HepG2 (cell line): Measurements from ENCODE around the gene CFI. TPM values are rescaled to one million over a fixed set of nuclear protein-coding genes. Genes with fewer than 3 reads are reported as not detected.

Experiments
- ASH2L ChIP-seq: fragments of 300-600, 200-600 bp; sonication (generic); IDR thresholded peaks from 2 replicates; pipeline ENCODE4 v1.7.0; 2017; ENCODE audit warnings: low read depth, mild to moderate bottlenecking, moderate library complexity, mixed read lengths, low read length; ENCODE audit not compliant: insufficient read length
- CBX1 ChIP-seq: IDR thresholded peaks from one replicate; pipeline ENCODE4 v1.6.1; 2016; ENCODE audit warnings: antibody characterized with exemption, low read depth
- CENPT ChIP-seq: sonication (generic); formaldehyde crosslinking; IDR thresholded peaks from 2 replicates; pipeline ENCODE4 v1.8.0; 2022; ENCODE audit warnings: low read depth, mild to moderate bottlenecking, moderate library complexity, missing genetic modification reagents
- E2F2 ChIP-seq: sonication (generic); formaldehyde crosslinking; IDR thresholded peaks from 2 replicates; pipeline ENCODE4 v1.4.0; 2020; ENCODE audit warnings: missing genetic modification reagents, borderline replicate concordance
- FOXK2 ChIP-seq: fragments of 450-650 bp; IDR thresholded peaks from 2 replicates; pipeline ENCODE4 v1.6.1; 2016
- GZF1 ChIP-seq: sonication (generic); formaldehyde crosslinking; IDR thresholded peaks from 2 replicates; pipeline ENCODE4 v1.5.1; 2020; ENCODE audit warnings: mild to moderate bottlenecking, missing genetic modification reagents
- HDAC1 ChIP-seq: sonication (generic); formaldehyde crosslinking; IDR thresholded peaks from 2 replicates; pipeline ENCODE4 v1.5.1; 2020; ENCODE audit warnings: mild to moderate bottlenecking, missing genetic modification reagents
- ISX ChIP-seq: sonication (generic); formaldehyde crosslinking; conservative IDR thresholded peaks from 2 replicates; pipeline ENCODE4 v1.5.0; 2020; ENCODE audit warnings: missing genetic modification reagents
- KLF13 ChIP-seq: sonication (generic); formaldehyde crosslinking; IDR thresholded peaks from 2 replicates; pipeline ENCODE4 v1.4.0; 2020; ENCODE audit warnings: mild to moderate bottlenecking, missing genetic modification reagents
- RARA ChIP-seq: IDR thresholded peaks from 2 replicates; pipeline ENCODE4 v1.6.1; 2016; ENCODE audit warnings: missing genetic modification reagents, missing compliant biosample characterization
- SNAI1 ChIP-seq: sonication (generic); formaldehyde crosslinking; IDR thresholded peaks from 2 replicates; pipeline ENCODE4 v1.5.0; 2020; ENCODE audit warnings: mild to moderate bottlenecking, missing genetic modification reagents, borderline replicate concordance
- SPEN ChIP-seq: sonication (generic); formaldehyde crosslinking; IDR thresholded peaks from 2 replicates; pipeline ENCODE4 v1.5.1; 2020; ENCODE audit warnings: low read depth, mild to moderate bottlenecking, missing genetic modification reagents
- ZBTB2 ChIP-seq: sonication (generic); formaldehyde crosslinking; IDR thresholded peaks from 2 replicates; pipeline ENCODE4 v1.8.0; 2022; ENCODE audit warnings: low read depth, missing genetic modification reagents
- ZFP1 ChIP-seq: IDR thresholded peaks from 2 replicates; pipeline ENCODE4 v1.6.1; 2016
- ZFY ChIP-seq: sonication (generic); formaldehyde crosslinking; IDR thresholded peaks from 2 replicates; pipeline ENCODE4 v1.4.0; 2020; ENCODE audit warnings: missing genetic modification reagents
- ZIK1 ChIP-seq: sonication (generic); formaldehyde crosslinking; IDR thresholded peaks from 2 replicates; pipeline ENCODE4 v1.5.0; 2020; ENCODE audit warnings: mild to moderate bottlenecking, low read depth, missing genetic modification reagents, borderline replicate concordance
- ZNF615 ChIP-seq: sonication (generic); formaldehyde crosslinking; IDR thresholded peaks from 2 replicates; pipeline ENCODE4 v1.5.0; 2020; ENCODE audit warnings: mild to moderate bottlenecking, missing genetic modification reagents, borderline replicate concordance
- ZNF678 ChIP-seq: sonication (generic); formaldehyde crosslinking; IDR thresholded peaks from 2 replicates; pipeline ENCODE4 v1.4.0; 2020; ENCODE audit warnings: mild to moderate bottlenecking, missing genetic modification reagents
- ZNF800 ChIP-seq: sonication (generic); formaldehyde crosslinking; IDR thresholded peaks from 2 replicates; pipeline ENCODE4 v1.4.0; 2020; ENCODE audit warnings: missing genetic modification reagents
- ZNF878 ChIP-seq: sonication (generic); formaldehyde crosslinking; IDR thresholded peaks from 2 replicates; pipeline ENCODE4 v1.8.1; 2023; ENCODE audit warnings: mild to moderate bottlenecking, missing genetic modification reagents, moderate library complexity
- polyA plus RNA-seq, 8 experiments: library from polyadenylated mRNA; depleted of rRNA in 3 of 8; stranded (reverse) in 7 of 8; unstranded in 1 of 8; fragments of >200 nt; fragmentation: Illumina TruSeq in 4 of 8; extraction: Trizol in 4 of 8; gene quantifications; 2 replicates each; pipeline versions ENCODE4 v1.2.1 to v1.2.3, GENCODE V29; 2011 to 2016; ENCODE audit warnings: low read depth in 4 of 8, missing spikeins in 1 of 8, mixed read lengths in 1 of 8; ENCODE audit not compliant: insufficient read depth in 1 of 8
- total RNA-seq, 5 experiments: library from RNA; depleted of rRNA; stranded (reverse); fragments of >200 nt; fragmentation: Illumina TruSeq; extraction: Trizol; gene quantifications; 2 replicates each; pipeline ENCODE4 v1.2.3, GENCODE V29; 2016; ENCODE audit warnings: low read depth in 1 of 5
- TF ChIP-seq, protein P1 (sequence below): sonication (generic); formaldehyde crosslinking; IDR thresholded peaks from 2 replicates; pipeline ENCODE4 v1.4.0; 2020; ENCODE audit warnings: missing genetic modification reagents

The CFI gene
- total and polyA plus RNA-seq, 2 of the 13 experiments (the other 11 are each of a cell fraction or from before 2014, with no cell fraction given): 284 to 337 TPM

GRCh38 chr4:109729718-109730618 lies 71.8 kb downstream of the CFI start, which contains the start of gene PLA2G12A (continued):
- TF ChIP-seq ZNF678 (CRISPR knock-in tag) (no peak), ZBTB2 (CRISPR knock-in tag) (no peak), ZFY (CRISPR knock-in tag) (peak; percentile 87), HDAC1 (peak; percentile 37; the same call in 1 of the 2 replicates), ZNF615 (no peak), SNAI1 (CRISPR knock-in tag) (no peak), ZNF878 (CRISPR knock-in tag) (peak; percentile 60; the same call in 1 of the 2 replicates), KLF13 (peak; percentile 17; the same call in 1 of the 2 replicates), ZNF800 (CRISPR knock-in tag) (peak; percentile 96), FOXK2 (no peak), GZF1 (CRISPR knock-in tag) (no peak), CENPT (peak; percentile 85; the same call in 1 of the 2 replicates), ASH2L (peak; percentile 48), E2F2 (CRISPR knock-in tag) (no peak), ISX (no peak), RARA (CRISPR knock-in tag) (0 out of 2 replicates have a peak, but pooled peaks have one; percentile 14), CBX1 (no peak), ZFP1 (CRISPR knock-in tag) (no peak), ZIK1 (peak; percentile 55; the same call in 1 of the 2 replicates), SPEN (CRISPR knock-in tag) (peak; percentile 79)
- TF ChIP-seq, protein P1, sequence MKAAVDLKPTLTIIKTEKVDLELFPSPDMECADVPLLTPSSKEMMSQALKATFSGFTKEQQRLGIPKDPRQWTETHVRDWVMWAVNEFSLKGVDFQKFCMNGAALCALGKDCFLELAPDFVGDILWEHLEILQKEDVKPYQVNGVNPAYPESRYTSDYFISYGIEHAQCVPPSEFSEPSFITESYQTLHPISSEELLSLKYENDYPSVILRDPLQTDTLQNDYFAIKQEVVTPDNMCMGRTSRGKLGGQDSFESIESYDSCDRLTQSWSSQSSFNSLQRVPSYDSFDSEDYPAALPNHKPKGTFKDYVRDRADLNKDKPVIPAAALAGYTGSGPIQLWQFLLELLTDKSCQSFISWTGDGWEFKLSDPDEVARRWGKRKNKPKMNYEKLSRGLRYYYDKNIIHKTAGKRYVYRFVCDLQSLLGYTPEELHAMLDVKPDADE (CRISPR knock-in tag): no peak
